Measurements from ENCODE around the gene ERMAP.

DNA sequence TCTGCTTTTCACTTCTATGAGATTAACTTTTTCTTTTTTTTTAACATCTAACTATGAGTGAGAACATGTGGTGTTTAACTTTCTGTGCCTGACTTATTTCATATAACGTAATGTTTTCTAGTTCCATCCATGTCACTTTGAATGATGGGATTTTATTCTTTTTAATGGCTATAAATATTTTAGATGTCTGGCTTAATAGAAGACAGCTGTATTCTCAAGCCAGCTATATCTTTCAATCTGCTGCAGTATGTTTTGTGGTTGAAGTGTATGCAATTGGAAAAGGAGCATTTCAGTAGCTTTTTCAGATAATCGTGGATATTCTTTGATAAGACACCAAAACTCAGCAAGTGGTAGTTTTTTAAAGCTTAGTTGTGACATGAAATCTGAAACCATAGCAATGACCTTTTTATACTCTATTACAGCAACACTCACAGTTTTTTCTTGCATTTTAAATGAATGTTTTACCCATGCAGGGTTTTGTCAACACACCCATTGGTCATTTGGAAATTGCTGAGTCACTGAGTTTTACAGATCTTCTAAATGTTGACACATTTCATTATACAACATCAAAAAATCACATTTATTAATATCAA lies 6.0 kb downstream of the ERMAP start:
- TF ChIP-seq ZNF217 (IDR thresholded peaks at IDR 0.05) (no peak), POLR2AphosphoS2 (IDR thresholded peaks at IDR 0.05; ENCODE audit: low read depth, low read length) (no peak), SP1 (IDR thresholded peaks at IDR 0.05; ENCODE audit: low read depth, low read length) (no peak), EZH2 (IDR thresholded peaks at IDR 0.05; ENCODE audit: borderline replicate concordance, control insufficient read depth, low read depth, low read length) (no peak), CBFB (IDR thresholded peaks at IDR 0.05; ENCODE audit: low read depth) (no peak), ESRRA (IDR thresholded peaks at IDR 0.05; ENCODE audit: low read length) (no peak), MYC (IDR thresholded peaks at IDR 0.05; ENCODE audit: insufficient read depth, insufficient read length, insufficient replicate concordance, low read length, severe bottlenecking) (no peak), FOXK2 (IDR thresholded peaks at IDR 0.05) (no peak), RAD21 (IDR thresholded peaks at IDR 0.05; ENCODE audit: insufficient read depth, low read depth, low read length) (no peak), EP300 (IDR thresholded peaks at IDR 0.05; ENCODE audit: borderline replicate concordance in 1 of 2, control insufficient read depth in 1 of 2, low read depth in 2 of 2, low read length in 2 of 2) (no peak)
- TF ChIP-seq, protein P1, sequence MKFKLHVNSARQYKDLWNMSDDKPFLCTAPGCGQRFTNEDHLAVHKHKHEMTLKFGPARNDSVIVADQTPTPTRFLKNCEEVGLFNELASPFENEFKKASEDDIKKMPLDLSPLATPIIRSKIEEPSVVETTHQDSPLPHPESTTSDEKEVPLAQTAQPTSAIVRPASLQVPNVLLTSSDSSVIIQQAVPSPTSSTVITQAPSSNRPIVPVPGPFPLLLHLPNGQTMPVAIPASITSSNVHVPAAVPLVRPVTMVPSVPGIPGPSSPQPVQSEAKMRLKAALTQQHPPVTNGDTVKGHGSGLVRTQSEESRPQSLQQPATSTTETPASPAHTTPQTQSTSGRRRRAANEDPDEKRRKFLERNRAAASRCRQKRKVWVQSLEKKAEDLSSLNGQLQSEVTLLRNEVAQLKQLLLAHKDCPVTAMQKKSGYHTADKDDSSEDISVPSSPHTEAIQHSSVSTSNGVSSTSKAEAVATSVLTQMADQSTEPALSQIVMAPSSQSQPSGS (IDR thresholded peaks at IDR 0.05; ENCODE audit: low read length): no peak
